IgD-negative memory B cell (primary cell): ENCODE measurements around the gene RNU6-1. TPM values are rescaled to one million over a fixed set of nuclear protein-coding genes. Genes with fewer than 3 reads are reported as not detected.

ENCODE experiments used
- H3K27ac Mint-ChIP-seq, 3 donors: one replicate each; pipeline ENCODE4 v1.8.0; 2020 to 2022; ENCODE audit warnings: mild to moderate bottlenecking in 3 of 3, mixed read lengths in 3 of 3, moderate library complexity in 1 of 3
- H3K27me3 Mint-ChIP-seq: one replicate; pipeline ENCODE4 v1.8.0; 2021; ENCODE audit warnings: mixed read lengths
- H3K36me3 Mint-ChIP-seq: one replicate; pipeline ENCODE4 v1.8.0; 2020; ENCODE audit warnings: mild to moderate bottlenecking, mixed read lengths
- H3K4me1 Mint-ChIP-seq, 3 donors: one replicate each; pipeline ENCODE4 v1.8.0; 2020 to 2022; ENCODE audit warnings: mixed read lengths in 3 of 3, mild to moderate bottlenecking in 1 of 3
- H3K4me3 Mint-ChIP-seq, 4 donors: one replicate each; pipeline ENCODE4 v1.8.0; 2020 to 2022; ENCODE audit warnings: mild to moderate bottlenecking in 4 of 4, mixed read lengths in 4 of 4, moderate library complexity in 3 of 4
- H3K9me3 Mint-ChIP-seq, 3 donors: one replicate each; pipeline ENCODE4 v1.8.0; 2020 to 2021; ENCODE audit warnings: mixed read lengths in 3 of 3, mild to moderate bottlenecking in 1 of 3
- polyA plus RNA-seq: library from polyadenylated mRNA; unstranded; fragments of 300-500 nt; fragmentation: Illumina TruSeq; gene quantifications from one replicate; pipeline ENCODE4 v1.2.3, GENCODE V29; 2021

RNU6-1 gene
- polyA plus RNA-seq, 1 donor from 2014 or later = not detected

DNA sequence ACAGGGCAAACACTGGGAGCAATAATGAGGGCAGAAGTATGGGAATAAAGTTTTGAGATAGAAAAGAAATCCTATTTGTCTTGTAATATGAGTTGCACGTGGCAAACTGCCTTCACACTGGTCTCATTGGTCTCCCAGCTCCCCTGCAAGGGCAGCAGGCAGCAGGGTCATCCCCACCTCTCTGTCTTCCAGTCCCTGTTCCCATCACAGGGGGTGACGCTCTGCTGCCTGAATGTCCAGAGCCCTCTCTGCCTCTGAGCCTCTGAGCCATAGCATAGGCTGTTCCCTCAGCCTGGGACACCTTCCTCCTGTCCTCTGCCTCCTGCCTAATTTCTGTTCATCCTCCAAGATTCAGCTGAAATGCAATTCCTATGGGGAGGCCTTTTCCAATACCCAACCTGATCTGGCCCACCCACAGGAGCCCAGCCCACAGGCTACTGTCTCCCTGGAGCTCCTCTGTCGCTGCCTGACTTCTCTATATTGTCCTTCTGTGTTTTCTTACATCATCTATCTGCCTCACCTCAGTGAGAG is 26.7 kb downstream of the RNU6-1 start:
- Mint-ChIP-seq H3K4me3 (no peak overlapping the region), H3K36me3 (peaks cover 18% of the 10 kb centered on the region), H3K9me3 (peaks cover 0 to 3% (median 3%) of the 10 kb centered on the region in 3 donors), H3K4me1 (no peaks in the 10 kb centered on the region), H3K27ac (peak overlapping the region in 1 of 3 donors; percentile 39), H3K27me3 (peaks cover 15% of the 10 kb centered on the region)

DNA sequence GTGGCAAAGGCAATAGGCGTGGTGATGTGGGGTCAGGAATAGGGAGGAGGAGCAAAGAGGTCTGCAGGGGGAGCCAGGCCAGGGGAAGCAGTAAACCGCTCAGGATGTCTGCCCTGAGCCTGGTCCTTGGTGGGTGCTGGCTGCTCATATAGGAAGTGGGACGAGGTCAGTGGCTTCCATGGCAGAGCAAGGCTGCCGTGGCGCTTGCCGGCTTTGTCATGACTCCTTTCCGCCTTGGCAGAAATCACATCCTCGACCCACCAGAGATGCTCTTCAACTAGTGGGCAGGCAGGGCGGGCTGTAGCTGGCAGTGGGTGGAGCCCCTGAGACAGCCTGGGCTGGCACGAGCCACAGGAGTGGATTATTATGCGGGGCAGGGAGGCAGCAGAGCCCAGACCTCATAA is 27.6 kb downstream of the RNU6-1 start:
- Mint-ChIP-seq H3K36me3 (peaks cover 17% of the 10 kb centered on the region), H3K27ac (no peak overlapping the region), H3K27me3 (peaks cover 6% of the 10 kb centered on the region), H3K4me3 (peak overlapping the region in 1 of 4 donors; percentile 79), H3K4me1 (no peaks in the 10 kb centered on the region), H3K9me3 (peaks cover 0 to 3% (median 3%) of the 10 kb centered on the region in 3 donors)

DNA sequence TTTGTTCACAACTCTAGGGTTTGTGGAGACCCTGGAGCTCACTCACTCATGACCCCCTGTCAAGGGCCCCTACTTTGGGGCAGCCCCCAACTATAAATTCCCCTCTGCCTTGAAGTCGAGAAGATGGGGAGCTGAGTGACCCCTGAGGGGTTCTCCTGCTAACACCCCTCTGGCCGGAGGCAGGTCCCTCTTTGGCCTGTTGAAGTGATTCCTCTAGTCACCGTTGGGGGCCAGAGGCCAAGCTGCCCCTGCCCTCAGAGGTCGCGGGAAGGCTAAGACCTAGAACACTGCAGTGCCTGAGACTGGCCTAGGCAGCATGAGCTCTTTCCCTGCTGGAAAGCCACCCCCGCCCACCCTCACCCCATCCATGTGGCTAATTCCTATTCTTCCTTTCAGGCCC is 30.0 kb downstream of the RNU6-1 start:
- no peak overlapping the region for H3K27ac Mint-ChIP-seq
- no peaks in the 10 kb centered on the region for H3K9me3 Mint-ChIP-seq
- peaks cover 3% of the 10 kb centered on the region for H3K27me3 Mint-ChIP-seq
- H3K4me3 Mint-ChIP-seq = no peak overlapping the region
- peaks cover 12% of the 10 kb centered on the region for H3K36me3 Mint-ChIP-seq
- H3K4me1 Mint-ChIP-seq = no peaks in the 10 kb centered on the region

DNA sequence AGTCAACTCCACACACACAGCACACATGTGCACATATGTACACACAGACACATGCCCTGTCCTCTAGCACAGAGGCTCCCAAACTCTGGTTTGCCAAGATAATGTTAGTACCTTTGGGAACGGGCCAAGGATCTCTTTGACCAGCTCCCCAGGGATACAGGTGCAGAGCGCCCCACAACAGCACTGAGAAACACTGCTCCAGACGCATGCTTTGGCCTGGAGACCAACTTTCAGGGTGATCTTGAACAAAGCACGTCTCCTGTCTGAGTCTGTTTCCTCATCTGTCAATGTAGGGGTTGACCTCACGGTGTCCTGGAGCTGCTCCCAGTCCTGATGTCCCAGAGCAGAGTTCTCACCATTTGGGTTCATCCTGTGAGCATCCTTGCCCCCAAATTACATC is 30.4 kb downstream of the RNU6-1 start:
- H3K9me3 Mint-ChIP-seq = no peaks in the 10 kb centered on the region
- H3K27ac Mint-ChIP-seq = no peak overlapping the region

DNA sequence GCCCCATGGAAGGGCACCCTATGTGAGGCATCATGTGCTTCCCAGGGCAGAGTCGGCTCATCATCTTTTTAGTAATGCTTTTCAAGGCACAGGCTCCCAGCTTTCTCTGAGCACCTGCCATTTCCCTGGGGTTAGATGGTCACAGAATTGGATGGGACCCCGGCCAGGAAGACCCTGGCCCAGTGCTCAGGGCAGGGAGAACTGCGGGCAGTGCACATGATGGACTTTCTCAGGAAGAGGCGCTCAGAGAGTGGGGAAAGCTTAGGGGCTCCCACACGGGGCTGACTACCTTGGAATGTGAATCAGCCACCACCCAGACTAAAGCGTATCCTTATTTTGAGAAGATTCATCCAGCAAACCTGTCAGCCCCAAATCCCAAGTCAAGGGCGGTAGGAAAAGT is 31.0 kb downstream of the RNU6-1 start:
- Mint-ChIP-seq H3K27ac (no peak overlapping the region), H3K36me3 (peaks cover 12% of the 10 kb centered on the region), H3K4me3 (no peak overlapping the region), H3K27me3 (peaks cover 3% of the 10 kb centered on the region), H3K4me1 (no peaks in the 10 kb centered on the region), H3K9me3 (no peaks in the 10 kb centered on the region)

More for the DNA sequence above, 30.4 kb downstream of the RNU6-1 start:
- H3K4me1 Mint-ChIP-seq = no peaks in the 10 kb centered on the region
- peaks cover 12% of the 10 kb centered on the region for H3K36me3 Mint-ChIP-seq
- no peak overlapping the region for H3K4me3 Mint-ChIP-seq
- H3K27me3 Mint-ChIP-seq = peaks cover 3% of the 10 kb centered on the region

DNA sequence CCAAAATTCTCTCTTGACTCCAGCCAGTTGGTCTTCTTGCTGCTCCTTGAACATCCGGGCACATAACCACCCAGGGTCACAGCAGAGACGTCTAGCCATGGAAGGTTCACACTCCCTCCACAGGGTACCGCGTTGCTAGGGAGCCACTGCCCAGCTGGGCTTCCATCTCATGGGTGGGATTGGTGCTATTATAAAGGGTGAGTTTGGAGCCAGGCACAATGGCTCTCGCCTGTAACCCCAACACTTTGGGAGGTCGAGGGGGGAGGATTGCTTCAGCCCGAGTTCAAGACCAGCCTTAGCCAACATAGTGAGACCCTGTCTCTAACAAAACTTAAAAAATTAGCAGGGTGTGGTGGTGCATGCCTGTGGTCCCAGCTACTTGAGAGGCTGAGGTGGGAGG is 32.0 kb downstream of the RNU6-1 start:
- H3K27me3 Mint-ChIP-seq = peaks cover 1% of the 10 kb centered on the region
- H3K36me3 Mint-ChIP-seq = peaks cover 10% of the 10 kb centered on the region
- H3K4me3 Mint-ChIP-seq = no peak overlapping the region
- peak overlapping the region in 1 of 3 donors; percentile 54 for H3K27ac Mint-ChIP-seq
- H3K9me3 Mint-ChIP-seq = no peaks in the 10 kb centered on the region
- H3K4me1 Mint-ChIP-seq = peaks cover 0 to 3% (median 3%) of the 10 kb centered on the region in 3 donors

DNA sequence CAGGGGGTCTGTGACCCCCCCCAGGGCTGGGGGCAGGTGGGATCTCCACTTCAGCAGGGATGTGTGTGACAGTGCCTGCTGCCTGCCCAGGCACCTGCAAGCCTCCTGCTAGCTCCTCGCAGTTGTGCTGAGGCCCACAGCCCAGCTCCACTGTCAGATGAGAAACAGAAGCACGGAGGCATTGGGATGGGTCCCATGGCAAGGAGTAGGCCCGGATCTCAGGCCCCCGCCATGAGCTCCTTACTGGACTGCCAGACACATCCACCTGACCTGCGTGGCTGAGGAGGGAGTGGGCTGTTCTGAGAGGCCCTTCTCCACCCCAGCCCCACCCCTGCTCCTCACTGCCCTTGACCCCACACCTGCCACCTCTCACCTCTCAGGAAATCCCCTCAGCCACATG is 32.7 kb downstream of the RNU6-1 start:
- Mint-ChIP-seq H3K27ac (peak overlapping the region in 1 of 3 donors; percentile 31), H3K4me3 (no peak overlapping the region), H3K9me3 (no peaks in the 10 kb centered on the region), H3K27me3 (no peaks in the 10 kb centered on the region), H3K4me1 (peaks cover 0 to 3% (median 3%) of the 10 kb centered on the region in 3 donors), H3K36me3 (peaks cover 10% of the 10 kb centered on the region)

DNA sequence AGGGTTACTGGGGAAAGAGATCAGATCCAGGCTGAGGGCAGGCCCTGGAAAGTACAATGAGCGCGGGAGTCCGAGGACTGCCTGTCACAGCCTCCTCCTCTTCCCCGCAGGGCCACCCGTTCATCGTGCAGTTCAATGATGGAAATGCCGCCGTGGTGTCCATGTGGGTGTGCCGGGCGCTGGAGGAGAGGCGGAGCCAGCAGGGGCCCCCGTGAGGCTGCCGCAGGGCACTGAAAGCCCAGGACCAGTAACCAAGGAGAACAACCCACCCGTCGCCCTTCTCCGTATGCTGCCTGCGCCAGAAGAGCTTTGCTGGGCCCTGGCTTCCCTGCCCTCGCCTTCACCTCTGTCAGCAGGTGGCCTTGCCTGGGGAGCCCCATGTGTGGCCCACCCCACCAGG is 33.3 kb downstream of the RNU6-1 start:
- H3K27me3 Mint-ChIP-seq = no peaks in the 10 kb centered on the region
- H3K4me3 Mint-ChIP-seq = no peak overlapping the region
- H3K9me3 Mint-ChIP-seq = no peaks in the 10 kb centered on the region
- peaks cover 8% of the 10 kb centered on the region for H3K36me3 Mint-ChIP-seq
- H3K27ac Mint-ChIP-seq = no peak overlapping the region
- H3K4me1 Mint-ChIP-seq = peaks cover 2 to 4% (median 3%) of the 10 kb centered on the region in 3 donors

DNA sequence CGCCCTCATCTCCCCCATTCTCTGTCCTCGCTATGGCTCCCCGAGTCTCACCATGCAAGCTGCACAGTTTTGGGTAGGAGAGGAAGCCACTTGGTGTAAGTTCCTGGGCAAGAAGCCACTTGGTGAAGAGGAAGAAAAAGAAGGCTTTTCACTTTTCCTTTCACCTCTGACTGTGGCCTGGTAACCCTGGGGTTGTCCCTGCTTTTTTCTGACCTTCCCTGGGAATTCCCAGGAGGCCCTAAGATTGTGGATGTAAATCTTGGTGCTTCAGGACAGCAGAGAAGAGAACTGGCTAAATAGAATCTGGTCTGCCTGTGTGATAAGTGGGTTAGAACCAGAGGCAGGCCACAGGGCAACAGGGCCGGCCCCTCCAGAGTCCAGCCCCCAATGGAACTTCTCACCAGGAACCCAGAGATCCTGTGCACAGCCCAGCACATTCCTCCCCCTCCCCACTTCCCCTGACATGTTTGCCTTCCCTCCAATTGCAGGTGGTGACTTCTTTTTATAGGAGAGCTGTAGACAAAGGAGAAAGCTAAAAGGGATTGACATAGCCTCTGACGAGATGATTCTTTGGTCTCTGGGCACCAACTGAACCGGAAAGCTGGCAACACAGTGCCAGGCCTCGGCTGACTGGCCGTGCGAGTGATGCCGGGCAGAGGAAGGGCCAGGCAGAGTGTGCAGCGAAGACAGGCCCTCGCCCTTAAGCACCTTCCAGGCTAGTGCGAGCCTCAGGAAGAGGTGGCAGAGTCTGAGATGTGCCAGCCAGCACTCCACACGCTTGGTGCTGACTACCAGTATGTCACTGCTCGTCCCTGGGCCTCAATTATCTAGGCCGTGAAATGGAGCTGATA is 34.0 kb downstream of the RNU6-1 start:
- Mint-ChIP-seq H3K4me3 (no peak overlapping the region), H3K9me3 (no peaks in the 10 kb centered on the region), H3K36me3 (peaks cover 7% of the 10 kb centered on the region), H3K4me1 (peaks cover 3 to 4% (median 3%) of the 10 kb centered on the region in 3 donors), H3K27me3 (no peaks in the 10 kb centered on the region), H3K27ac (no peak overlapping the region)

DNA sequence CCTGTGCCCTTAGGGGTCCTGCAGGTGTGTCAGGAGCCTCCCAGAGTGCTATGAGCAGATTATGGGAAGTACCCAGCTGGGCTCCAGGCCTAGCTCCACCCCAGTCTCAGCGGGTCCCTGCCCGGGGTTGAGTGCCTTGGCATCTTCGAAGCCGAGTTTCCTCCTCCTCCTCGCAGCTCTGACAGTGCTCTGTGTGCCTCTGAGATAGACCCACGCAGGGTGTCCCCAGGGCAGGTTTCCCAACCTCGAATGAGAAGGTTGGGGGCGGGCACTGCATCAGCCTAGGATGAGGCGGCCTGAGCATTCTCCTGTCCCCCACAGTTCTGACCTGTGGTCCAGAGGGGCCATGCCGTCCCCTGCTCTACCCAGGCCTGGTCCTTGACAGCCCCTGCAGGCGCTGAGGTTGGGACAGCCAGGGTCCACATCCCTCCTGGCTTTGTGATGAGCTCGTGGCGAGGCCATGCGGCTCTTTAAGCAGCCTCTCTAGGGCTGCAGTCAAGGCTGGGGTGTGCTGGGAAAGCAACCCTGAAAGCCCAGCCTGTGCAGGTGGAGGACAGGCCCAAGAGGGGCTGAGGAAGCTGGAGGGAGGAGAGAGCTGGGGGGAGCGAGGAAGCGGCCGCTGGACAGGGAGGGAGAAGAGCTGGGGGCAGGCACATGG is 34.7 kb downstream of the RNU6-1 start:
- Mint-ChIP-seq H3K27me3 (no peaks in the 10 kb centered on the region), H3K9me3 (no peaks in the 10 kb centered on the region), H3K4me1 (peaks cover 3 to 4% (median 3%) of the 10 kb centered on the region in 3 donors), H3K36me3 (peaks cover 5% of the 10 kb centered on the region), H3K4me3 (peak overlapping the region in 1 of 4 donors; percentile 5), H3K27ac (no peak overlapping the region)

DNA sequence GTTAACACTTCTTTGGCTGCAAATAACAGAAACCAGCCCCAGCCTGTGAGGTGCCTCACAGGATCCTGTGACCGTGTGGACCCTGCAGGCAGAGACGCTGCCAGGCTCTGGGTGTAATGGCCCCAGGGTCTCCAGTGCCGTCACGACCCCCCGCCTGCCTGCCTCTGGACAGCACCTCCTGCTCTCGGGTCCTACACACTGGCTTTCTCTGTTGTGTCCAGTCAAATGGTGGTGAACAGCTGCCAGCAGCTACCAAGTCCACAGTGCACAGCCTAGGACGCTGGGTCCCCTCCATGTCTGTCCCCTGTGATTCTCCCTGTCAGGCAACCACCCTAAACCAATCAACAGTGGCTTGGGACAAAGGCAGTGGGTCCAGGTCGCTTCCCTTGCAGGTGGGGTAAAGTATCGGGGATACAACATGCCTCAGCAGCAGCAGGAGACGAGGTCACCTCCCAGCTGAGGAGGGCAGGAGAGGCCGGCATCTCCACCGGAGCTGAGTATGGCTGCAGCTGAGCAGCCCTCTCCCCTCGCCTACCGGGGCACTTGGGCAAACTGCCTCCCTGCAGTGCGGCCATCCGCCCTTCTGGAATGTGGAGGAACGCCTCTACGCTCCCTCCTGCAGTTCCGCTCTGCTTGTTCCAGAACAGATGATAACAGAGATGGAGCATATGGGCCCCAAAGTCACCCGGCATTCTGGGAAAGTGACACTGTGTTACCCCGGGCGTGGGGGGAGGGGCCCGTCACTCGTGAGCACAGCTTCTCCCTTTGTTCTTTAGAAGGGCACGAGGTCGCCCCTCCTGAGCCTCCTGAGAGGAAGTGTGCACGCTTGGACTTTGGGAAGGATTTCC is 35.6 kb downstream of the RNU6-1 start:
- no peaks in the 10 kb centered on the region for H3K27me3 Mint-ChIP-seq
- H3K36me3 Mint-ChIP-seq = peaks cover 3% of the 10 kb centered on the region
- H3K9me3 Mint-ChIP-seq = no peaks in the 10 kb centered on the region
- H3K4me3 Mint-ChIP-seq = no peak overlapping the region
- no peak overlapping the region for H3K27ac Mint-ChIP-seq
- H3K4me1 Mint-ChIP-seq = peaks cover 3 to 4% (median 3%) of the 10 kb centered on the region in 3 donors

DNA sequence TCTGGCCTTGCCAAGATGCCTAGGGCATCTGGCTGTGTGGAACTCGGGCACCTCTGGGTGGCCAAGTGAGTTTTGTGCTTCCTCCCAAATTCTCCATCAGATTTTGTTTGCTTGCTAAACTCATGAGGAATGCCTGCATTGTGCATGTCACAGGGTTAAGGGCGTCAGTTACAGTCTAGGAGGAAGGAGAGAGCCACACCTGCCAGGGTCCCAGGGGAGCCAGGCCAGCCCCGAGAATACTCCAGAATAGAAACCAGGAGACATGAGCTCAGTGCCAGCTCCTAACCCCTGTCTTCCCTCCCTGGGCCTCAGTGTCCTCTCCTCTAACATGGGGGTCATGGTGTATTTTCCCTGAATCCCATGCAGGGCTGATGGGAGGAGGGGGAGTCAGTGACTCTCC is 36.5 kb downstream of the RNU6-1 start:
- H3K27ac Mint-ChIP-seq = no peak overlapping the region
- peak overlapping the region in 1 of 4 donors; percentile 3 for H3K4me3 Mint-ChIP-seq
- no peaks in the 10 kb centered on the region for H3K36me3 Mint-ChIP-seq
- H3K4me1 Mint-ChIP-seq = peaks cover 3 to 4% (median 3%) of the 10 kb centered on the region in 3 donors
- H3K27me3 Mint-ChIP-seq = no peaks in the 10 kb centered on the region
- no peaks in the 10 kb centered on the region for H3K9me3 Mint-ChIP-seq

DNA sequence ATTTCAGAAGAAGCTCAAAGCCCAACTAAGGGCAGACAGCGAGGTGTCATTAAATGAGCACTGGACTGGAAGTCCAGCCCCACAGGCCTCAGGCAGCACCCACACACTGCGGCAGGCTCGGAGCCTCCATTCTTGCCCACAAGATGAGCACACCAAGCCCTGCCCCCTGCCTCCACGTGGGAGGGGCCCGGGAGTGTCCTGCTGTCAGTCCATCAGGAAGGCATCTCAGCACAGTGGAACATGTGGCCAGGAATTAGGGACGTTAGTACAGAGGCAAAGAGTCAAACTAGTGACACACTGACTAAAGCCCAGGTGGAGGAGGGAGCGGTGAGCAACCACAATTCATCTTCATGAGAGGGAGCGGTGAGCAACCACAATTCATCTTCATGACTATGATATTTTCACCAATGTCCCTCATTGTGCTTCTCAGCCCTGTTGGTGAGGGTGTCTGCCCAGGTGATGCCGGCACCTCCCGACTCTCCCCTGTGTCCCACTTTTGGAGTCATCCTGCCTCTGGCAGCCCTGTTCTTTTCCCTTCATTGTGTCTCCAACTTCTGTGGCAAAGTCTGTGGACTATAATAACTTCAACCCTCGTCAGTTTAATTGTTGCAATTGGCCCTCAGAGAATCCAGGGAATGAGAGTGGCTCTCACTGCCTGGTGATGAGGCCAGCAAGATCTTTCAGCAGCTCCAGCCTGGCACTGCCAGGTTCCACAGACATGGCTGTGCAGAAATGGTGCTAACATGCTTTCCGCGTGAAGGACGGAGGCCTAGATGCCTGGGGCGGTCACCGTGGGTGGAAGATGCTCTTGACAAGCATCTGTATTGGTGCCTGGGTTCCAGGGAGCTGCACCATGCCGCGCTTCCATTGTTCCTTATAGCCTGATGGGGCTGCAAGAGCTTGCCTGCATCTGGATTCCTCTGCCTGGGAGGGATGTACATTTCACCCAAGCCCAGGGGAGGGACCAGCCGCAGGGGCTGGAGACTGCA is 37.6 kb downstream of the RNU6-1 start:
- Mint-ChIP-seq H3K27me3 (no peaks in the 10 kb centered on the region), H3K4me1 (peaks cover 3 to 4% (median 3%) of the 10 kb centered on the region in 3 donors), H3K27ac (peak overlapping the region in 1 of 3 donors; percentile 44), H3K4me3 (peak overlapping the region in 1 of 4 donors; percentile 81), H3K36me3 (no peaks in the 10 kb centered on the region), H3K9me3 (no peaks in the 10 kb centered on the region)

DNA sequence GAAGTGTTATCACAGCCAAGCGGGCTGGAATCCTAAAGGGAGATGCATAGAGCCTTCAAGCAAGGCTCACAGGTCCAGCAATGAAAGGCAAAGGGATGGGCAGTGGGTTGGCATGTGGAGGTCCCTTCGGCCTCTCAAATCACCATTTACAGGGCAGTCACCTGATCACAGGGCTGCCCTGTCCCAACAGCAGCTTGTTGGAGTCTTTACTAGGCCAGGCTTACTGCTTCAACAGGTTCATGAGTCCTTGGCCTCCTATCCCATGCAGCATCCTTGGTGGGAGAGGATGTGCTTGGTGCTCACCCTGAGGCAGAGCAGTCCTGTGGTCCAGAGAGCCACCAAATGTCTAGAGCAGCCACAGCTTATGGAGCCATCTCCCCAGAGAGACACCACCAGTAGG is 38.7 kb downstream of the RNU6-1 start:
- peaks cover 1% of the 10 kb centered on the region for H3K36me3 Mint-ChIP-seq
- H3K9me3 Mint-ChIP-seq = no peaks in the 10 kb centered on the region
- H3K4me3 Mint-ChIP-seq = no peak overlapping the region
- H3K27ac Mint-ChIP-seq = no peak overlapping the region
- no peaks in the 10 kb centered on the region for H3K27me3 Mint-ChIP-seq
- peaks cover 4 to 6% (median 6%) of the 10 kb centered on the region in 3 donors for H3K4me1 Mint-ChIP-seq
